A172 (cell line): ENCODE data around the gene SPESP1. TPM values are rescaled to one million over a fixed set of nuclear protein-coding genes. Genes with fewer than 3 reads are reported as not detected.

ENCODE experiments used
- DNase-seq: peaks from one replicate; pipeline ENCODE4 v3.0.0-alpha.2; 2015; ENCODE audit warnings: low spot score
- total RNA-seq: library from RNA; depleted of rRNA; stranded (reverse); fragments of >200 nt; shearing (Covaris generic); gene quantifications from 2 replicates; pipeline ENCODE4 v1.2.3, GENCODE V29; 2014; rRNA removed

The SPESP1 gene
- total RNA-seq, 1 experiment from 2014 or later, result not detected

DNA sequence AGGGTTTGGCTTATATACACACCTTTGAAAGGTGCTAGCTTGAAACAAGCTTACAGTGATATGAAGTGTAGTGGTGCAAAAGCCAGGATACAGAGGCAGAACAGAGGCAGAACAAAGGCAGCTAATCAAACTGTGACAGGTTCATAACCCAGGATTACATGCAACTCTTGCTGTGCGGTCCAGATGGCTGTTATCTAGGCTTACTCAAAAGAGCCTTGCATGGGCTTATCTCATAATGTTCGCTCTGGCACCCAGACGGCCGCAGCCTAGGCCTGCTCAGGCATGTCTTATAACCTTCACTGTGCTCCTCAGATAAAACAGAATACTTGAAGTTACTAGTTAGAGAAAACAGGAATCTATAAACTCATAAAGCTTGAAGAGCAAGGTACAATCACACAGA is 61.4 kb downstream of the SPESP1 start:
- no peak for DNase-seq

DNA sequence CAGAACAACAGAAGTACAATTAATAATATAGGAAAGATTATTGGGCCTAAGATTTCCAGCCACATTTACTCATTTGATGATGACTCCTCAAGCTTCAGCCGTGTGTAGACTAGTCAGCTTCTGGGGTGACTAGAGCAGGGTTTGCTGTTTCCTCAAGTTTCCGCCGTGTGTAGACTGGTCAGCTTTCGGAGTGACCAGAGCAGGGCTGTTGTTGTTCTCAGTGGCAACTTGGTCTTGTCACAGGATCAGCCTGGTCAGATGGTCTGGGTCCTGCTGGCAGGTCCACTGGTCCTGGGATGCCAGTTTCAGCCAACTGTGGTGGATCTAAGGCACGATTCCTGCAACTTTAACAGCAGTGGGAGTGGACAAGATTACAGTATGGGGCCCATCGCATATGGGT is 62.4 kb downstream of the SPESP1 start:
- no peak for DNase-seq

DNA sequence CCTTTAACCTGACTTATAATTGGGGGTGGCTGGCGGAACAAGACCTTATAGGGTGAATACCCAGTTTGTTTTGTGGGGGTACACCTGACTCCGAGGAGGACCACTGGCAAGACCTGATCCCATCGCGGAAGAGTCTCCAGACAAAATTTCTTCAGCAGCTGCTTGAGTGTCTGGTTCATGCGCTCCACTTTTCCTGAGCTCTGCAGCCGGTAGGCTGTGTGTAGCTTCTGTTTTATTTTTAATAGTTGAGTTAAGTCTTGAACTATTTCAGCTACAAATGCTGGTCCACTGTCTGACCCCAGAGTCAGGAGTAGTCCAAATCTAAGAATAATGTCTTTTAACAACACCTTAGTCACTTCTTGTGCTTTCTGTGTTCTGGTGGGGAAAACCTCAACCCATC is 63.0 kb downstream of the SPESP1 start:
- DNase-seq, result no peak

- DNase-seq, result peak; percentile 52
Observed at GRCh38 chr15:68994149-68994548, 63.8 kb downstream of the SPESP1 start.

DNA sequence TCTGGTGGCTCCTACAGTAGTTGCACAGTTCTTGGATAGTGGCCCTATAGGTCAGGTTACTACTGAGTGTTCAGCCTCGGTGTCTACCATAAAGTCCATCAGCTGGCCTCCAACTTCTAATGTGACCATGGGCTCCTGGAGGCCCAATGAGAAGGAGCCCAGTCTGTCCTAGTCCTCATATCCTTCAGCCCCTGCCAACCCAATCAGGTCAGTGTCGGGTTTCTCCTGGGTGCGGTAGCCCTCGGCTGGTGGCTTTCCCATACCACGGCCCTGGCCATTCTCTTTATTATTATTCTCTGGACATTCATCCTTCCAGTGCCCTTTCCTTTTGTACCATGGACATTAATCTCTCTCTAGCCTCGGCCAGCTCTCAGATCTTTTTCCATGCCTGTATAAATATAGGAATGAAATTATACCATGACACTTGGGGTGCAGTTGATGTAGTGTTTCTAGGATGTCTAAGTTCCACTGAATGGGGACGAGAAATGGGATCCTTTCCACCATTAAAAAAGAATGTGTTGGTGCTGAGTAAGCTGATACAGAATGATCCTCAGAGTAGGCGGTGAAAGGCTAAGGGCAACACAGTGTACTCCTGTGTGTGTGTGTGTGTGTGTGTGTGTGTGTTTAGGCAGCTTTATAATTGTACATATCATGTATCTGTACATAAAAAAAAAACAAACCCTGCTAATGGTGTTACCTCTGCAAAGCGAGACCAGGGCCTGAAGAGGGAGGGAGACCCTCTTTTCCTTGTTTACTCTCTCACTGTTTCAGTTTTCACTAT is 64.8 kb downstream of the SPESP1 start:
- DNase-seq, result no peak

Other genes with a start within 250 kb of the SPESP1 start
- 70.4 and 72.6 TPM in 2 replicates for gene ANP32A, start 109.6 kb upstream of the SPESP1 start, total RNA-seq
- not detected in 2 replicates for gene NOX5, start 84.2 kb downstream of the SPESP1 start, total RNA-seq
- 12.5 and 17.8 TPM in 2 replicates for gene GLCE, start 230.1 kb downstream of the SPESP1 start, total RNA-seq